Measurements from ENCODE around the gene OPN4.

The OPN4 gene

GRCh38 chr10:86673827-86674581 is 19.7 kb downstream of the OPN4 start:
- no peak overlapping the region for H3K4me3 ChIP-seq (ENCODE audit: low read depth, low read length)
- DNase-seq (ENCODE audit: low read depth), result no peak
- no peak for TF ChIP-seq POLR2A (IDR thresholded peaks at IDR 0.05; ENCODE audit: extremely low read depth, insufficient read length)
- TF ChIP-seq, protein P1, sequence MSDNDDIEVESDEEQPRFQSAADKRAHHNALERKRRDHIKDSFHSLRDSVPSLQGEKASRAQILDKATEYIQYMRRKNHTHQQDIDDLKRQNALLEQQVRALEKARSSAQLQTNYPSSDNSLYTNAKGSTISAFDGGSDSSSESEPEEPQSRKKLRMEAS (IDR thresholded peaks at IDR 0.05; ENCODE audit: low read depth, low read length), result no peak
- no peak for TF ChIP-seq MYC (IDR thresholded peaks at IDR 0.05; ENCODE audit: low read depth, low read length)
- TF ChIP-seq, protein P2, sequence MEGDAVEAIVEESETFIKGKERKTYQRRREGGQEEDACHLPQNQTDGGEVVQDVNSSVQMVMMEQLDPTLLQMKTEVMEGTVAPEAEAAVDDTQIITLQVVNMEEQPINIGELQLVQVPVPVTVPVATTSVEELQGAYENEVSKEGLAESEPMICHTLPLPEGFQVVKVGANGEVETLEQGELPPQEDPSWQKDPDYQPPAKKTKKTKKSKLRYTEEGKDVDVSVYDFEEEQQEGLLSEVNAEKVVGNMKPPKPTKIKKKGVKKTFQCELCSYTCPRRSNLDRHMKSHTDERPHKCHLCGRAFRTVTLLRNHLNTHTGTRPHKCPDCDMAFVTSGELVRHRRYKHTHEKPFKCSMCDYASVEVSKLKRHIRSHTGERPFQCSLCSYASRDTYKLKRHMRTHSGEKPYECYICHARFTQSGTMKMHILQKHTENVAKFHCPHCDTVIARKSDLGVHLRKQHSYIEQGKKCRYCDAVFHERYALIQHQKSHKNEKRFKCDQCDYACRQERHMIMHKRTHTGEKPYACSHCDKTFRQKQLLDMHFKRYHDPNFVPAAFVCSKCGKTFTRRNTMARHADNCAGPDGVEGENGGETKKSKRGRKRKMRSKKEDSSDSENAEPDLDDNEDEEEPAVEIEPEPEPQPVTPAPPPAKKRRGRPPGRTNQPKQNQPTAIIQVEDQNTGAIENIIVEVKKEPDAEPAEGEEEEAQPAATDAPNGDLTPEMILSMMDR (IDR thresholded peaks at IDR 0.05; ENCODE audit: low read depth, low read length), result no peak

DNA sequence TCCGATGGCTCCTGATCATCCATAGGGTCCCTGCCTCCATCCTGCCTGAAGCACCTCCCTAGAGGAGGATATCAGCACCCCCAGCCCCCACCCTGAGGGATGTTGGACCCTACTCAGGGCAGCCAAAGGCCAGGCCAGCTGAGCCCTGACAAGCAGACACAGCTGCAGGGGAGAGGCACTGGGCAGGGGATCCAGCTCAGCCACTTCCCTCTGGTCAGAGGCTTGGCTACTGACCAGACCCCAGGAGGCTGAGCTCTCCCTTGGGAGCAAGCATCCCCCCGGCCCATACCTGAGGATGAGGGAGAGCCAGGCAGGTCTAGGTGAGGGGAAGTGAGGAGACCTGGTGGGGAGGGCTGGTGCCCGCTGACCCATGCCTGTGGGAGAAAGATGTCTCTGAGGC is 20.6 kb downstream of the OPN4 start:
- TF ChIP-seq, protein P2 (IDR thresholded peaks at IDR 0.05; ENCODE audit: low read depth, low read length), result no peak
- DNase-seq (ENCODE audit: low read depth), result no peak

GRCh38 chr10:86677374-86677773 is 23.0 kb downstream of the OPN4 start:
- TF ChIP-seq POLR2A (IDR thresholded peaks at IDR 0.05; ENCODE audit: extremely low read depth, insufficient read length) (no peak), MYC (IDR thresholded peaks at IDR 0.05; ENCODE audit: low read depth, low read length) (no peak)
- TF ChIP-seq, protein P1 (IDR thresholded peaks at IDR 0.05; ENCODE audit: low read depth, low read length), result no peak
- TF ChIP-seq, protein P2 (IDR thresholded peaks at IDR 0.05; ENCODE audit: low read depth, low read length), result no peak
- no peak overlapping the region for H3K4me3 ChIP-seq (ENCODE audit: low read depth, low read length)
- no peak for DNase-seq (ENCODE audit: low read depth)

More for the DNA sequence above, 20.6 kb downstream of the OPN4 start:
- H3K4me3 ChIP-seq (ENCODE audit: low read depth, low read length), result no peak overlapping the region

DNA sequence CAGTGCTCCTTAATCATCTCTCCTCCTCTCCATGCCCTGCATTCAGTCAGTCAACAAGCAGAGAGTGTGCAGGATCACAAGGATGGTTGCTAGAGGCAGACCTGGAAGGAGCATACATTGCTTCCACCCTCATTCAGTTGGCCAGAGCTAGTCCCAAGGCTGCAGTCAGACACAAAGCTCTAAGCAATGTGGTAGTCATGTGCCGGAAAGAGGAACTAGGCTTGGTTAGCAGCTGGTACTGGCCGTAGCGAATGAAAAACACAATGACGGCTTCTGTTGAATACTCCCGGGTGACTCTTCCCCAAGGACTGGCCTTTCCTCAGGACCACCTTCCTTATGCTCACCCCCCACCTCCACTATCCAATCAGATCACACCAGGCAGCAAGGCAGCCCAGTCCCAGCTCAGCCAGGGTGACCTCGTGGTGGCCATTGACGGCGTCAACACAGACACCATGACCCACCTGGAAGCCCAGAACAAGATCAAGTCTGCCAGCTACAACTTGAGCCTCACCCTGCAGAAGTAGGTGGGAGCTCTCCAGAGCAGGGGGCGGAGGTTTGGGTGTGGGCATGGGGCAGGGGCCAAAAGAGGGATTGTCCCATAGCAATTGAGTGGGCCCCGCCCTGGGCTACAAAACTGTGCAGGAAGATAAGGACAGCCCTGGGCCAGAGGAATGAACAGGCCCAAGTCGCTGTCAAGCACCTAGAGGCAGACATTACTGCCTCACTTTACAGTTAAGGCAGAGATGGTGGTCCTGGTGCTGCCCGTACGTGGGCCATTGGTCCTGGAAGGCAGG is 24.8 kb downstream of the OPN4 start:
- peak; percentile 78 for DNase-seq (ENCODE audit: low read depth)
- TF ChIP-seq, protein P1 (IDR thresholded peaks at IDR 0.05; ENCODE audit: low read depth, low read length), result peak; percentile 99
- TF ChIP-seq, protein P2 (IDR thresholded peaks at IDR 0.05; ENCODE audit: low read depth, low read length), result no peak
- TF ChIP-seq MYC (IDR thresholded peaks at IDR 0.05; ENCODE audit: low read depth, low read length) (peak; percentile 91), POLR2A (IDR thresholded peaks at IDR 0.05; ENCODE audit: extremely low read depth, insufficient read length) (no peak)
- H3K4me3 ChIP-seq (ENCODE audit: low read depth, low read length), result no peak overlapping the region

DNA sequence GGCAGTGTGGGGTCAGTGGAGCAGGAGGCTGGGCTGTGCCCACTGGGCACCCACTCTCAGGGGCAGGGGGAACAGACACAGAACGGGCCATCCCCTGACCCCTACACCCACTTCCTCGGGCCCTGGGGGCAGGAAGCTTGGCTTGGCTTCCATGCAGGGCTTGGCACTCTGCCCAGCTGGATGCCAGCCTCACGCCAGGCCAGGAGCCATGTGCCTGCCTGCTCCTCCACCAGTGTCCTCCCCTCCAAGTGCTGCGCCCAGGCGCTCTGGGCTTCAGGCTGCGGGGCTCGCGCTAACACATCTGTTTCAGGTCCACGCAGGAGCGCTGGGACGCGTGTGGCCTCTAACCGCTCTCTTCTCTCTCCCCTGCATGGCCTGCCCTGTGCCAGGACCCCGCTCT is 26.7 kb downstream of the OPN4 start:
- no peak for DNase-seq (ENCODE audit: low read depth)
- TF ChIP-seq MYC (IDR thresholded peaks at IDR 0.05; ENCODE audit: low read depth, low read length) (no peak), POLR2A (IDR thresholded peaks at IDR 0.05; ENCODE audit: extremely low read depth, insufficient read length) (no peak)
- TF ChIP-seq, protein P1 (IDR thresholded peaks at IDR 0.05; ENCODE audit: low read depth, low read length), result no peak
- TF ChIP-seq, protein P2 (IDR thresholded peaks at IDR 0.05; ENCODE audit: low read depth, low read length), result no peak
- H3K4me3 ChIP-seq (ENCODE audit: low read depth, low read length), result no peak overlapping the region
